ENCODE measurements around the gene ZNF284.
A peak's percentile ranks its signal among the peaks of the same experiment; 100 is the strongest.

ZNF284 gene

GRCh38 chr19:44071824-44072542 is at the start of gene ZNF284:
TSS of gene ZNF284 (plus strand) at chr19:44072159. CDS start at chr19:44076390, 4,231 bp downstream.
- peak; percentile 90 for DNase-seq

GRCh38 chr19:44024900-44025216 is 47.1 kb upstream of the ZNF284 start:
- no peak for DNase-seq

- DNase-seq: peak; percentile 76
Observed at GRCh38 chr19:44025217-44025936, 46.6 kb upstream of the ZNF284 start, which contains the start of gene ZNF222. TSS of gene ZNF222 (plus strand) at chr19:44025379. CDS start at chr19:44025437, 58 bp downstream.

DNA sequence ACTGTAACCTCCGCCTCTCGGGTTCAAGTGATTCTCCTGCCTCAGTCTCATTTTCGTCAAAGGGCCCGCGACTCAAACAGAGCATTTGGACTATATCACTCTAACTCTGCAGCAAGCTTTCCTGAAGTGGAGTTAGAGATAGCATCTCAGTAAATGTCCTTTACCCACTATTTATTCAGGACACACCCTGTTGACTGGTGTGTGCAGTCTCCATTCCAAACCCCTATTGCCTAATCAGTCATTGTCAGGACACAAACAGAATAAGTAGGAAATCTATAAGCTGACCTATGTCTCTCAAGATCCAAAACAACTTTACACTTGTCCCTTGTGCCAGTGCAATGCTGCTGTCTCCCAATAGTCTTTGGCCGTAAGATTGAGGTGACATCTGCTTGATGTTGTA is 45.3 kb upstream of the ZNF284 start:
- DNase-seq: no peak

GRCh38 chr19:44032001-44032610 is 39.9 kb upstream of the ZNF284 start:
- DNase-seq: no peak

DNA sequence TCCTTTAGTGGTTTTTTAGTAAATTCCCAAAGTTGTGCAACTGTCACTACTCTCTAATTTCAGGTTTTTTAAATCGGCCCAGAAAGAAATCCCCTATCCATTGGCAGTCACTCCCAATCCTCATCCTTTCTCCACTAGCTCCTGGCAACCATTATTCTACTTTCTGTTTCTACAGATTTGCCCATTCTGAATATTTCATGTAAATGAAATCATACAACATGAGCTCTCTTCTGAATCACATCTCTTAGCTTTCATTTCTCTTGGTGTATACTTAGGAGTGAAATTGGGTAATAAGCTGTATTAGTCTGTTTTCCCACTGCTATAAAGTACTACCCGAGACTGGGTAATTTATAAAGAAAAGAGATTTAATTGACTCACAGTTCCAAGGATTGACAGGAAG is 29.8 kb upstream of the ZNF284 start:
- DNase-seq: no peak

DNA sequence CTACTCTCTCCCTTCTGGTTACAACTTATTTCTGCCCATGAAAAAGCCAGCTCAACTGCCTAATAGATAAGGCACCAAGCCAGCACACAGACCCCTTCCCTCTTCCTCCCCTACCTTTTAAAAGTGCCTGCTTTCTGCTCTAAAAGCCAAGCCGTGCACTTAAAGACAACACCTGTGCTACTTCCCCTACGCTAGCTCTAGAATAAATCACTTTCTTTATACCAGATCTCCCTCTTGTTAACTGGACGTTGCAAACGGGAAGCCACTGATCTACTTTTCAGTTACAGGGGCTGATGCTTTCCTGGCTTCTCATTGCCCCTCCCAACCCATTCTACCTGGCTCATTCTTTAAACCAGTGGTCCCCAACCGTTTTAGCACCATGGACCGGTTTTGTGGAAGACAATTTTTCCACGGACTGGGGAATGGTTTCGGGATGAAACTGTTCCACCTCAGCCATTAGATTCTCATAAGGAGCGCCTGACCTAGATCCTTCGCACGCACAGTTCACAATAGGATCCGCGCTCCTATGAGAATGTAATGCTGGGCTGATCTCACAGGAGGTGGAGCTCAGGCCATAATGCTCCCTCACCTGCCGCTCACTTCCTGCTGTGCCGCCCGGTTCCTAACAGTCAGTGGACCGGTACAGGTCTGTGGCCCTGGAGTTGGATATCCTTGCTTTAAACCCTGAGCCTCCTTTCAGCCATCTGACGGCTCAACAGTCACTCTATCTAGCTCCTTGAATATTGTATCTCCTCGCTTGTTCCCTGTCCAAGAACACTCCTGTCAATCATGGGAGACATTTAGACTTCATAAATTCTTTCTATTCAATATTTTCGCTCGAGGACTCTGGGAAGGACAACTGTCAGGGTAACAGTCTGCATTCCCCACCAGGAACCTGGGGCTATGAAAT is 21.0 kb upstream of the ZNF284 start:
- no peak for DNase-seq

DNA sequence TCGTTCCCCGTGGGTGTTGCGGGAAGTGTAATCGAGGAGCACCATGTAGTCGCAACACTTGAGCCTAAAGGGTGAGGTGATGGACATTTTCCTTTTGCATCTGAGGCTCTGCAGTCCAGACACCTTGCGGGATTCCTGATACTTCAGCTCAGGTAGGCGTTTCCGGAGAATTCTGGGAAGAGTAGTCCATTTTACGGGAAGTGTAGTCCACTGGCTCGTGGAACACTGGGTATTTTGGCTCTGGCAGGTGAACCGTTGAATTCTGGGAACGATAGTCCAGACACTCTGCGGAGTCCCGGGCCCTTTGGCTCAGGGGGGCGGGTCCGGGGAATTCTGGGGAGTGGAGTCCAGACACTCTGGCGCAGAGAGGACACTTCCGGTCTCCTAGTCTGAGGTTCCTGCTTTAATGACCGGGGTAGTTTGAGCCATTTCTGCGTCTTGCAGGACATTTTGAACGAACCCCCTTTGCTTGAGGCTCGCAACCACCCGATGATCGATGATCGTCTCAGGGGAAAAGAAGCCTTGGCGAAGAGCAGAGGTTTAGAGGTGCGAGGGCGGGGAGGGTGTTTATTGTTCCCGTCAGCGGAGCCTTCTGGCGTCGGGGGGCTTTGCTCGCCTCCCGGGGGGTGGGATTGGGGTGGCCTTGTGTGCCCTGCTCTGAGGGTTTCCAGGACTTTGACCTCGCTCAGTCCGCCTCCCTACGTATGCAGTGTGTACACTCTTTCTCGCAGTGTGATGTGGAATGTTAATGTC is 20.1 kb upstream of the ZNF284 start, which contains the start of gene ZNF223:
Gene ZNF223, plus strand, starts transcription at position 387 of the 753 bp plus-strand sequence. CDS start 3,141 bp downstream, outside the sequence.
- DNase-seq: peak; percentile 96 to 99

- DNase-seq: no peak
Observed at GRCh38 chr19:44055870-44056269, 16.1 kb upstream of the ZNF284 start.

DNA sequence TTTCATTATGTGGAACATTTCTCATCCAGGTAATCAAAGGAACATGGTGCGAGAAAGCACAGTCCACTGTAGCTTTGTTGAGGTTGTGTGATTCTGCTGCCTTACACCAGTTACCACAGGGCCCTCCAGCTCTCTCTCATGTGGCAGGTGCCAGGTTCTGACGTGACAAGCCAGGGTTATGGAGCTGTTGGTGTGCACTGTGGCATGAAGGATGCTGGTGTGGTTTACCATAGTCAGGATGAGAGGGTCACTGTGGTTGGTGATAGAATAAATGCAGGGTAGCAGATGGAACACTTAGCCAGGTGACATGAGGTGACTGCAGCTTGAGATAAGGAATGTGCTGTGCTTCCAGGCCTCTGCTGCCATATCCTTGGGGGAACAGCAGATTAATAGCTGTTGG is 12.7 kb upstream of the ZNF284 start:
- no peak for DNase-seq

DNA sequence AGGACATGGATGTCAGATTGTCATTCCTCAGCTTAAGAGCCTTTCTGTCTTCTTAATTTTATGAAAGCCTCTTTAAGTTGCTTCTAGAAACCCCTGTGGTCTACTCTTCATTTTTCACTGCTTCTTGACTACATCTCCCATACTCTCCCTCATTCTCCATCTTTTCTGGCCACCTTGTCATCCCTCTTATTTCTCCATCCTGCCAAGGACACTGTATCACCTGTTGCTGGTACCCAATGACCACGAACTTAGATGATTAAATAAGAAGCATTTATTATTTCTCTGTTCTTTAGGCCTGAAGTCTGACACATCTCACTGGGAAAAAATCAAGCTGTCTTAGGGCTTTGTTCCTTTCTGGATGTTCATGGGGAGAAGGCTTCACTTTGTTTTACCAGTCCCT is 10.9 kb upstream of the ZNF284 start:
- no peak for DNase-seq

DNA sequence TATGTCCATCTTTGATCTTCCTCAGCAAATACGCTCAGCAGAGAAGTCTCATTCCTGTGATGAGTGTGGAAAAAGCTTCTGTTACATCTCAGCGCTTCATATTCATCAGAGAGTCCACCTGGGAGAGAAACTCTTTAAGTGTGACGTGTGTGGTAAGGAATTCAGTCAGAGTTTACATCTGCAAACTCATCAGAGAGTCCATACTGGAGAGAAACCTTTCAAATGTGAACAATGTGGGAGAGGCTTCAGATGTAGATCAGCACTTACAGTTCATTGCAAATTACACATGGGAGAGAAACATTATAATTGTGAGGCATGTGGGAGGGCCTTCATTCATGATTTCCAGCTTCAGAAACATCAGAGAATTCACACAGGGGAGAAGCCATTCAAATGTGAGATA is 5.7 kb upstream of the ZNF284 start:
- no peak for DNase-seq

DNA sequence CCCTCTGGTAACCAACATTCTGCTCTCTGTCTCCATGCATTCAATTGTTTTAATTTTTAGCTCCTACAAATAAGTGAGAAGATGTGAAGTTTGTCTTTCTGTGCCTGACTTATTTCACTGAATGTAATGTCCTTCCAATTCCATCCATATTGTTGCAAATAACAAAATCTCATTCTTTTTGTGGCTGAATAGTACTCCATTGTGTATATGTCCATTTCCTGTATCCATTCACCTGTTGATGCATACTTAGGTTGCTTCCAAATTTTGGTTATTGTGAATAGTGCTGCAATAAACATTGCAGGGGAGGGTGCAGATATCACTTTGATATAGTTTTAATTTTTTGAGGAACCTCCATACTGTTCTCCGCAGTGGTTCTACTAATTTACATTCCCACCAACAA is 2.5 kb upstream of the ZNF284 start:
- DNase-seq: no peak

GRCh38 chr19:44072543-44073401 is 813 bp downstream of the ZNF284 start:
- no peak for DNase-seq

GRCh38 chr19:44076325-44076724 is 4.4 kb downstream of the ZNF284 start:
- DNase-seq: no peak

DNA sequence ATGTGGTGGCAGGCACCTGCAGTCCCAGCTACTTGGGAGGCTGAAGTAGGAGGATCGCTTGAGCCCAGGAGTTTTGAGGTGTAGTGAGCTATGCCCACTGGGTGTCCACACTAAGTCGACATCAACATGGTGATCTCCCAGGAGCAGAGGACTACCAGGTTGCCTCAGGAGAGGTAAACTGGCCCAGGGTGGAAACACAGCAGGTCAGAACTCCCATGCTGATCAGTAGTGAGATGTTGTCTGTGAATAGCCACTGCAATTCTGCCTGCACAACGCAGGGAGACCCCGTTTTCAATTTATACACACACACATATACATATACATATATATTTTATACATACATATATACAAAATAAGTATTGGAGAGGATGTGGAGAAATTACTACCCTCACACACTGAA is 20.1 kb downstream of the ZNF284 start:
- no peak for DNase-seq

- DNase-seq: peak; percentile 88 to 92
Observed at GRCh38 chr19:44093931-44094765, 22.2 kb downstream of the ZNF284 start, which contains the start of gene ZNF224. TSS of gene ZNF224 (plus strand) at chr19:44094361. CDS start at chr19:44097874, 3,513 bp downstream.

GRCh38 chr19:44107751-44108150 is 35.8 kb downstream of the ZNF284 start:
- no peak for DNase-seq

DNA sequence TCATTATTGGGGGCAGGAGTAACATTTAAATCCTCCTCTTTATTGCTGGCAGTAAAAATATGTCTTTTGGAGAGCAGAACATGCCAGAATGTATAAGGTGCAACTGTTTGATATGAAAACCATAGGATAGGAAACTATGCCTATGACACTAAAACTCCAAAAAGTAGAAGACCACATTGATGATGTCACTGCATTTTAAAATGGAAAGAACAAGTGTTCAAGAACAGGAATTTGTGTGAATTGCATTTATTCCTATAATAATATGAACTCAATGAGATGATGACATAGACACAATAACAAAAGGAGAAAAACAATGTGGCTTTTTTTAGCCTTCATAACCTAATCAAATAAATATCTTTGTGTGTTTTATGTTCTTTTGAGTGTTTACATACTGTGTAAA is 37.5 kb downstream of the ZNF284 start:
- DNase-seq: no peak

DNA sequence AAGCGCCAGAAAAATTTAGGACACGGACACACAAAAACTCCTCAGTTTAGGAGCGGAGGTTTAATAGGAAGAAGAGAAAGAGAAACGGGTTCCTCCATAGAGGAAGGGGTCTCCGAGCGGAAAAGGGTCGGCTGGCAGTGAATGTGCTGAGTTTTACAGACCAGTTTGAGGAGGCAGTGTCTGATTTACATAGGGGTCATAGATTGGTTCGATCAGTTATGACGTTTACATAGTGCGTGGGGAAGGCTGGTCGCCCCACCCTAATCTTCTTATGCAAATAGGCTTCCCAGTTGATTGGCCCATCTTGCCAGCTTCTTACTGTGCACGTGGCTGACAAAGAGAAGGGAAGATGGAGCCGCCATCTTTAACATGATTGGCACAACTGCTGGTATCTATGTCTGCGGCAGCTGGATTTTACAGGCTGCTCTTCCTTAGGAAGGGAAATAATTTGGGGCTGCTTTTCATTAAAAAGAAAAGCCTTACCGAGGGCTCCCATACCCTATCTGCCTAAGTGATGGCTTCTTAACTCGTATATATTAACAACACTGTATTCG is 40.0 kb downstream of the ZNF284 start:
- DNase-seq: peak in 1 of 2 donors; percentile 1
